Epidermal melanocyte (primary cell): ENCODE data around the gene SAMD5.

Experiments
- DNase-seq: peaks from one replicate; pipeline ENCODE4 v3.0.0; 2011; ENCODE audit warnings: low spot score; ENCODE audit not compliant: insufficient read length

Gene SAMD5

GRCh38 chr6:147618927-147619326 lies 110.4 kb downstream of the SAMD5 start:
- DNase-seq = no peak
